Activated gamma-delta T cell (primary cell): ENCODE measurements around the gene SND1.

Experiments used
- DNase-seq: peaks from one replicate; lab custom pipeline; 2025; lab: John Stamatoyannopoulos, UW

SND1 gene

DNA sequence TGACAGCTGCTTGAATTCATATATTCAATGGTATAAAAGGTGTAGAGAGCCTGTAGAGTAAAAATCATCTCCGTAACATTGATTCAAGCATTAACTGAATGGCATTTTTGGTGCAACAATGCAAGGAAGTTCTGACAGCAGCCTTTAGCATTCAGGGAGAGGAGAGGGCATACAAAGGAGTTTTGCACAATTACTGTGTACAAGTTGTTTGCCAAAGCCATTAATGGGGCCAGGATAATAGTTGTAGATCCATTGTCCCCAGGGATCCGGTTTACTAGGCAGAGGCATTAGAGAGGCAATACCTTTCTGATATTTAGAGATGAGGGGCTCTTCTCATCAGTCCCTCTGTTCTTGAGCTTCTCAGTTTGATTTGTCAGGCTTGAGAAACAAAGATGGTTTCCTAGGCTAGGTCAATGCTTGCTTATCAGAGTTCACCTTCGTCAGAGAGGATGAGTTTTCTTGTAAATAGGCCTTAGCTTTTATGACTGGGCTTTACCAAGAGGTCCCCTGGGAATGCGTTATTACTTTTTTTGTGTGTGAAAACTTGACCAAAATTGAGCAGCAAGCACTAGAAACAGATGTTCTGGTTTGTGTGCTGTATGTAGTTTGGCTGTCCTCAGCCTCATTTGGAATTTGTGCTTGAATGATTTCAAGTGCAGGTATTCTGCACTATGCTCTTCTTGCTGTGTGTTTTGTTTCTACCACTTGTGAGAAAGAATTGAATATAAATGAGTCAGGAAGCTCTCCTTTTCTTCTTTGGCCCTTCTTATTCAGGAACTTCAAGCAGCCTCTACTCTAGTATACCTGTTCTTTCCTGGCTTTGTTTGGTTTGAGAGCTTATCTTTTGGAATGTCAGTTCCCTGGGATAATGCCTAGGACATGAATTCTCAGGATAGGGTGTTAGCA lies 32.0 kb downstream of the SND1 start:
- DNase-seq, result no peak

DNA sequence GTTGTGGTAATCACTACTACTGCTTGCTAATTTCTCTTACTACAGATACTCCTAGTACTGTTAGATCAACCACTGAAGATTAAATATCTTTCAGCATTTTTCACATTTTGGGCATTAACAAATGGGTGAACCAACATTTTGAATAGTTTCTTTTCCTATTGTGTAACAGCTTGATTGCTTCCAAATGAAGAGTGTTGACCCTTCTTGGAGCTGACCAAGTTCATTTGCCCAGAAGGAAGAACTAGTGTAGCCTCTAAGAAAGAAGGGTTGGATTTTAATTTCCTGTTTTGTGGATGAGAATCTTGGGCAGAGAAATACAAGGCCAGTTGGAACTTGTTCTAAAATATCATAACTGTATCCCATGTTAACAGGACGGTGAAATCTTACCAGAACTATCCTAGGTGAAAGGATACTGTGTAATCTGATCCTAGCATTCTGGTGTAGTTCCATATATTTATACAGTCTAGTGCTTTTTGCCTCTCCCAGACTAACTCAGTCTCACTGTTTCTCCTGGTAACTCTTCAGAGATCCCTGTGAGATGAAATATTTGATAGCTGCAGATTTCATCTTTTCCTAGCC lies 37.3 kb downstream of the SND1 start:
- no peak for DNase-seq

DNA sequence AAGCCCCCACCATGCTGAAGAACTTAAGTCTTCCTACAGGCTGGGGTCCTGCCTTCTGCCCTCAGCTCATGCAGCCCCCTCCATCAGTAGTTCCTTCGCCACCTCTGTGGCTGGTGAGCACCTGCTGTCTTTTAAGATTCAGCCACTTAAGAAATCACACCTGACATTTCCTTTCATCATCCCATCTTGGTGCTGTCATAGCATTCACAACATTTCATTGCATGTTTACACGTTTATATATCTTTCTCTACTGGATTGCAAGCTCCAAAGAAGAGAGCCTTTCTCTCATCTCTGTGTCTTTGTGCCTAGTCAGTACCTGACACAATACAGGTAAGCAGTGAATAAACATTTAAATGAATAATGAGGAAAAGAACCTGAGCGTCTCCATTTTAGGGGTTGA lies 38.3 kb downstream of the SND1 start:
- DNase-seq, result no peak

DNA sequence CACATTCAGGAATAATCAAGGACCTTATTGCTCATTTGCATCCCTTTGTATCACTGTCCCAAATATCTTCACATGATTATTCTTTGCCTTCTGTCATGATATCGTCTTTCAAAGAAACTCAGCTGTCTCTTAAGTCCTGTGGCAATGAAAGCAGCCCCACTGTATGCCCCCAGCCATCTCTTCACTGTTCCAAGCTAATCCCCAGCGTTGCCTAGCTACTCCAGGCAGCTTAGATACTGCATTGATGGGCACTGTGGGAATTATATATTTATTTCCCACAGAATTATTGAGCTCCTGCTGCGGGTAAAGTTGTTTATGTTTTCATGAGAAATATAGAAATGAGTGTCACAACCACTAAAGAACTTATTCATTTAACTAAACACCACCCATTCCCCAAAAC lies 38.8 kb downstream of the SND1 start:
- no peak for DNase-seq

DNA sequence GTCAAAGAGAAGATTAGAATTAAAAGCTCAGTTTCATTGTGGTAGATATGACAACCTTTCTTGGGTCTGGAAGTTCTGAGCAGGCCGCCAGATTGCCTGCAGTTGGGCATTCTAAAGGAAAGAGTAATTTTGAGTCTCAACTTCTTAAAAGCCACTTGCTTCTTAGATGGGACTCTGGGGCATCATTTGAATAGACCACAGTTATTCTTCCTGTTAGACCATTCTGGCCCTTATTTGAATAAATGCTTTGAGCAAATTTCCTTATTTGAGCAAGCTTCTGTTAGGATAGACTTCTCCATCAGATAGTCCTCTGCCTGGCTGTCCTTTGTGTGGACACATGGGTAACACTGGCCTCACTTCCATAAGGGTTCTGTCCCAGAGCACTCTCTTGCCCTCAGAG lies 40.2 kb downstream of the SND1 start:
- no peak for DNase-seq

DNA sequence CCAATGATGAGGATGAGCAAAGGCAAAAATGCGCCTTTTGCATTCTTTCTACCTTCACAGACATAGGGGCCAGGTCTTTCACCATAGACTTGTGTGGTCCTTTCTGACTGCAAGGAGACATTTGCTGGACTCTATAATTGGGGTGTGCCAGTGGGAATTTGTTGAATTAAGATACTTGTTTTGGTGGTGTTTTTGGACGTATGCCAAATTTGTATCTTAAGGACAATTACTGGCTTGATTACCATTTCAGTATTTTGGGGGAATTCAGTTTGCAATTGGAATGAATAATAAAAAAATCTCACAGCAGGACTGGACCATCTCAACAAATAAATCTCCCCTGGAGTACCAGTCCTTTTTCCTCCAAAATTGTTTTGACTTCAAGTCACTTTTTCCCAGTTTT lies 47.9 kb downstream of the SND1 start:
- DNase-seq, result no peak

DNA sequence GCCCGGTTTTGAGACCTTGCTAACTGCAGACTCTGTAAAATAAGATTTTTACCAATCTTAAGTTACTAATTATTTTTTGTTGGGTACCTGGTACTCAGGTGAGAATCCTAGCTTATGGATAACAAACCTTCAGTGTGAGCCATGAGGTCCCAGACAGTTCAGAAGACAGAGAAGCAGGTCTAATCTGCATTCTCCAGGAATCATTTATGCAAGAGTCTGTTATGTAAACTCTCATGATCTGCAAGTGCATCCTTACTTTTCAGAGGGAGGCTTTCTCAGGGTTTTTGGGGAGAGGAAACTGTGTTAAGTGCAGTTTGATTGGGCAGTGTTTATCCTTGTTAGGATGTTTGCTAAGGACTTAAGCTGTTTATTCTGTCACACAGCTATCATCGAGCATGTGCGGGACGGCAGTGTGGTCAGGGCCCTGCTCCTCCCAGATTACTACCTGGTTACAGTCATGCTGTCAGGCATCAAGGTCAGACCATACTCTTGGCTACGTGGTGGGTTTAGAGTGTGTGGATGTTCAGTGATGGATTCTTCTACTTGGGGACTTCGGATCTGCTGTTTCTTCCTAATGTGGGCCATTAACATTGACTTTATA lies 50.2 kb downstream of the SND1 start:
- no peak for DNase-seq

DNA sequence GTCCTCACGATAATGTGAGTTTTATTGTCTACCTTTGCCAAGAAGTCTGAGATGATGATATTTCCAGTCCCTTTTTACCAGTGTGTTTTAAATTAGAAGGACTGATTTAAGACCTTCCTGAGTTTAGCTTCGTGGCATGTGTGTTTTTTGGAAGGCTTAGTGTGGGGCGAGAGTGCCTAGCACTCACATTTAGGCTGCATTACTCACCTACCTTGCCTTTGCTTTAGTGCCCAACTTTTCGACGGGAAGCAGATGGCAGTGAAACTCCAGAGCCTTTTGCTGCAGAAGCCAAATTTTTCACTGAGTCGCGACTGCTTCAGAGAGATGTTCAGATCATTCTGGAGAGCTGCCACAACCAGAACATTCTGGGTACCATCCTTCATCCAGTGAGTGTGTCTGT lies 50.9 kb downstream of the SND1 start:
- no peak for DNase-seq

DNA sequence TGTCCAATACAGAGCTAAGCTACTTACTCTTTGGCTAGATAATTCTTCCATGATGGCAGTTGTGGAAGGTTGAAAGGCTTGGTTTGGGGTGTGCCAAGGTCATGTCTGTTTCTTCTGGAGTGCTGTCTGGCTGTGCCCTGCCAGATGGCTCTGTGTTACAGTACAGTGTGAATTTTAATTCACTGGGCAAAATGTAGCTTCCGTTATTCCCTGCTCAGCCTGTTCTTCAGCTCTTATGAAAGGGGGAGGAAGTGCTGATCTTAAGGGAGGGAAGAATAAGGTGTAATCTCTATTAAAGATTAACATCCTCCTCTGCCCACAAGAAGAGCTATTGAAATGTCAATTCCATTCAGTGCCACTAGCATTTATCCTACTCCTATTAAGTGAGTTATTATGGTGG lies 52.2 kb downstream of the SND1 start:
- DNase-seq, result no peak

DNA sequence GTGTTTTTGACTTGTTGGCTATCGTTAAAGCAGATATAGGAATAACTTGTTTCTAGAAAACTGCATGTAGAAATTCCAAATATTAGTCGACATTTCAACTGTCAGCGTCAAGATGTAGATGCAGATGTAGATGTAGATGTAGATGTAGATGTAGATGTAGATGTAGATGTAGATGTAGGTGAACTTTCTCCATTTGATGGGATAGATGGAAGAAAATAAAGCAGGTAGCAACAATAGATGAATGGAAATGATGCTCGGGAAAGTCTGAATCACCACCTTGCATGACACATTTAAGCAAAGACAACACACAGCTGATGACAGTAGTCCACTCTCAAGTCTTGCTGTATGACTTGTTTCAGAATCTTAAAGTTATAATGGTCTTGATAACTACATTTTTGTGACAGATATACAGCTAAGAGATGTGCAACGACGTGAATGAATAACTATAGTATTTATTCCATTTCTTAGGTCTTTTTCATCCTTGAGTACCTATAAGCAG lies 53.5 kb downstream of the SND1 start:
- DNase-seq, result no peak

DNA sequence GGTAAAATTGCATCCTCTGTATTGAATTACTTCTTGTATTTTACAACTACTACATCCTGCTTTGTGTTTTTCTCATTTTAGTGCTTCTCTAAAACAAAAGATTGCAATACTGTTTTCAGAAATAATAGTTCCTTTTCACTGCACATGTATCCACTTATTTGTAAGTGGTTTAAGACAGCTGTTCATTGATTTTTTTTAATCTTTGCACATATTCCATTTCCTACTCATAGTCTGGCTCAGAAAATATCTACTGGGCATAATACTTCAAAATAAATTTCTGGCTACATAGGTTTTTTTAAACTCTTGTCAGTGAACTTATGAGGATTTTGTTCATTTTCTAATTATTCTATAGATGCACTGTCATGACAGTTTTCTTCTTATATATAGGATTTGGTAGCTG lies 54.8 kb downstream of the SND1 start:
- DNase-seq, result no peak

DNA sequence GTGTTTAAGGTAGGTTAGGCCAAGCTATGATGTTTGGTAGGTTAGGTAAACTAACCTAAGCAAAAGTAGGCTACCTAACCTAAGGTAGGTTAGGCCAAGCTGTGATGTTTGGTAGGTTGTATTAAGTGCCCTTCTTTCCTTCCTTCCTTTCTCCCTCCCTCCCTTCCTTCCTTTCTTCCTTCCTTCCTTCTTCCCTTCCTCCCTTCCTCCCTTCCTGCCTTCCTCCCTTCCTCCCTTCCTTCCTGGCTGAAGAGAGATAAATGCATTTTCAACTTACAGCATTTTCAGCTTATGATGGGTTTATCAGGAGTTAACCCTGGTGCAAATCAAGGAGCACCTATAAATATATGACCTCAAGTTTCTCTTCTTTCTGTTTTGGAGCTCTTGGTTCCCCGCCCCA lies 56.2 kb downstream of the SND1 start:
- no peak for DNase-seq

DNA sequence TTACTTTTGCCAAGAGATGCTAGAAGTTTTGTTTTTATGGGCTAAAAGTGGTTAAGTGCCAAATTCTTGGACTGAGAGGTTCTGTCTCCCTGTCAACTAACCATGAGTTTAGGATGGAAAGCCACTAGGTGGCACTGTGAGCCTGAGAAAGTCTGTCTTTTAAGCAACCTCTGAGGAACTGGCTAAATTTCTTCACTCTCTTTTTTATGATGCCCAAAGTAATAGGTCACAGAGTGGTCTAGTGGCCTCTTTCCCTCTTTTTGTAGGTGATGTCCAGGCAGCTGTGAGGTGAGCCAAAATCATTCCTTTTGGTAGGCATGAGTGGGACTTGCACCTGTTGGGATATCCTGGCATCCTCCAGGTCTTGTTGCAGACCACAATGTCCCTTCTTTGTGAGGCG lies 56.8 kb downstream of the SND1 start:
- DNase-seq, result no peak

DNA sequence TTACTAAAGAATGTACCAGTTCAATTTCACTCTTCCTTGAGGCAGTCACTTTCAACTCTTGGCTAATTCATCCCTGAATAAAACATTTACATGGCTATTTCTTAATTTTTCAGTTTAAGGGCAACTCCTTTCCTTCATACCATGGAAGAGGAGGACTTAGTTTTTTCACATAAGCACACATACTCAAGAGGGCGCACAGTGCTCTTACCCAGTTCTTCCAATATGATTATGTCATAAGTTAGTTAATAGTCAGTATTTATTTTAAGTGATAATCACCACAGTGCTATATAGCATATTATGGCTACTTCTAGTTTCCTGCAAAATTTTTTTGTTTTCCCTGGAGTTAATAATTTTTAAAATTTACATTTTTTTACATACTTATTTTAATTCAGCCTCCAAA lies 58.6 kb downstream of the SND1 start:
- DNase-seq, result no peak

DNA sequence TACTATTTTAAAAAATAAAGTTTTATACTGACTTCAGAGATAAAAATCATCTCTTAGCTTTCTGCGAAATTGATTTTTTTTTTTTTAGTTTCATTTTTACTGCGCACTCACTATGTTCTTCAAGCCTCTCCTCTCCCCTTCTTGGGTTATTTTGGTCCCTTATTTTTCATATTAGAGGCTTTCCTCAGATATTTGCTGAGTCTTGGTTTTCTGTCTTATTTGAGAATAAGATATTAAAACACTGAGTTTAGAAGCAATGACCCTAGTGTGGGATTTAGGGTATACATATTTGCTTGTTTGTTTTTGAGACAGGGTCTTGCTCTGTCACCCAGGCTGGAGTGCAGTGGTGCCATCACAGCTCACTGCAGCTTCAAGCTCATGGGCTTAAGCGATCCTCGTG lies 59.9 kb downstream of the SND1 start:
- DNase-seq, result no peak

DNA sequence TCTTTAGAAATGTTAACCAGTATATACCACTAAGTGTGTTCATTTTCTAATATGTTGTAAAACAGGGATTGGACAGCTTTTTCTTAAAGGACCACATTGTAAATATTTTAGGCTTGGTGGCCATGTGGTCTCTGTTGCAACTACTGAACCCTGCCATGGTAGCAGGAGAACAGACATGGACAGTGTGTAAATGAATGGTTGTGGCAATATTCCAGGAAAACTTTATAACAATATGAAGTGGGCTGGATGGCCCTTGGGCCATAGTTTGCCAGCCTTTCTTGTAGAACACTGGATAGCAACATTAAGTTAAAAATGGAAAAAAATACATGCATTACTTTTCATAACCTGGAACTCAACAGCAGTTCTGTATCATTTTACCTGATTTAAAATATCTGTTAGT lies 61.0 kb downstream of the SND1 start:
- no peak for DNase-seq

DNA sequence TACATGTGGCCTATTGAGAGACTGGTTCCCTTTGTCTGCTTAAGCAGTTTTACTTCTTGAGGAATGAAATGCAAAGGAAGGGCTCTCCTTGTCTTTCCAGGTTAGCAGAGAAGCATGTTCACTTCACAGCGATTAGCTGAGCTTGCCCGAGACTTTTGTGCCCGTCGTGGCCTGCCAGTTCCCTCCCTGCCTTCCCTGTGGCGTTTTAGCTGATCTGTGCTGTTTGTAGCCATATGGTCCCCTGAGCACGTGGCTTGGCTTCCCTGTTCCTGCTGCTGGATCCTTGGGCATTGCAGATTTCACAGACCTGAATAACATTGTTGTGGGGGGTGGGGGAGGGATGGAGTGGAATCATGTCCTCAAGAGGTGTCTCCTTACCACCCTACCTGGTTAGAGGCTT lies 61.8 kb downstream of the SND1 start:
- no peak for DNase-seq

DNA sequence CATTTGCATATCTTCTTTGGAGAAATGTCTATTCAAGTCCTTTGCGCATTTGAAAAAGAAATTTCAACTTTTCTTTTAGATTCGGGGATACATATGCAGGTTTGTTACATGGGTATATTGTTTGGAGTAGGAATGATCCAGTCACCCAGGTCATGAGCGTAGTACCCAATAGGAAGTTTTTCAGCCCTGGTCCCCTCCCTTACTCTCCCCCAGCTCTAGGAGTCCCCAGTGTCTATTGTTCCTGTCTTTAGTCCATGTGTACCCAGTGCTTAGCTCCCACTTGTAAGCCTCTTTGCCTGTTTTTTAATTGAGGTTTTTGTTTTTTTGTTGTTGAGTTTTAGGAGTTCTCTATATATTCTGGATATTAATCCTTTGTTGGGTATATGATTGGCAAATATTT lies 63.3 kb downstream of the SND1 start:
- no peak for DNase-seq

DNA sequence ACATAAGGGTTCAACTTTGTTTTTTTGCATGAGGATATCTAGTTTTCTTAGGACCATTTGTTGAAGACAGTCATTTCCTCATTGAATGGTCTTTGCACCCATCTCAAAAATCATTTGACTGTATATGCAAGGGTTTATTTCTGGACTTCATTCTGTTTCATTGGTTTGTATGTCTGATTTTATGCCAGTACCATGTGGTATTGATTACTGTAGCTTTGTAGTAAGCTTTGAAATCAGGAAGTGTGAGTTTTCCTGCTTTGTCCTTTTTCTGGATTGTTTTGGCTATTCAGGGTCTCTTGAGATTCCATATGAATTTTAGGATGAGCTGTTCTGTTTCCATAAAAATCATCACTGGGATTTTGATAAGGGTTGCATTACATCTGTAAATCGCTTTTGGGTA lies 63.9 kb downstream of the SND1 start:
- no peak for DNase-seq

DNA sequence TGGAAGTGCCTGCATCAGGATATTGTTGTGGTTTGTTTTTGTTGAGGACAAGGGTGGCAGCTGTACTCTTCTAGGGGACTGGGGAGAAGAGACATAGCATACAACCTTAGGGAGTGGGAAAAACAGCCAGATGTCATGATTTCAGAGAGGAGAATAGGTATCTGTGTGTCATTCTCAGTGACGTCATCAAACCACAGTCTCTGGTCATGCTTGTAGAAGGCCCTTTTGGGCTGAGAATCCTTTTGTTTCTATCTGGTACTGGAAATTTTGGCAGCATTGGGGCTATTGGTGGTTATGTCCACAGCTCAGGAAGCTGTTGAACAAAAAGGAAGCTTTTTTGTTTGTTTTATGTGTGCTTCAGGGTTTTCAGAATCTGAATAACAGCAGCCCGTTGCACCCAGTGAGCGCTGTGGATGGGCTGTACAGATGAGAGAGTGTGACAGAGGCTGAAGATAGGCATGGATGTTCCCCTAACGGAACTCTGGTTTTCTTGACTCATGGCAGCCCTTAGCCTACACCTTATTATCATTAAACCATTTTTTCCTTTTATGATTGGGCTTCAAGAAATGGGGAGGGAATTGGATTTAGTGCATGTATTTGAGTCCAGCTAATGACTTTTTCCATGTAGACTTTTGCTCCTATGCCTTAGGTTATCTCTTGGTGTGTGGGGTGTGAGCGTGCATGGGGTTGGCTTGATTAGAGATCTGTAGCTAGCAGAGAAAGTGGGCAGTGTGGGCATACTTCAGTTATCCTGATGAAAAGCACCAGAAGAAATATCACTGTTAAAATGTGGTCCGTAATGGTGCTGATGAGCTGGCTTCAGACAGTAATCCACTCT lies 65.7 kb downstream of the SND1 start:
- no peak for DNase-seq

DNA sequence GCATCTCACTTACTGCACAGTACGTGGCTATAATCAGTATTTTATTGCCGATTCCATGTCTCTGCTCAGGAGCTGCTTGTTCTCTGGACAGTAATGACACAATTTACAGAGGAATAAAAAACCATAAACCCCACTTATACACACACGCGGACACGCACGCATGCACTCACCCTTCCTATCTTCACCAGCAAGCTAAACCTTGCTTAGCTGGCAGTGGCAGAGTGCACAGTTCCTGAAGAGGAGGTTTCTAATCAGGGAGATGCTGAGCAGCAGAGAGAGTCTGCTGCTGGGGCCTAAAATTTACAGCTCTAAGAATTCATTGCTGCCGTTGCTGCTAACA lies 66.3 kb downstream of the SND1 start:
- no peak for DNase-seq

DNA sequence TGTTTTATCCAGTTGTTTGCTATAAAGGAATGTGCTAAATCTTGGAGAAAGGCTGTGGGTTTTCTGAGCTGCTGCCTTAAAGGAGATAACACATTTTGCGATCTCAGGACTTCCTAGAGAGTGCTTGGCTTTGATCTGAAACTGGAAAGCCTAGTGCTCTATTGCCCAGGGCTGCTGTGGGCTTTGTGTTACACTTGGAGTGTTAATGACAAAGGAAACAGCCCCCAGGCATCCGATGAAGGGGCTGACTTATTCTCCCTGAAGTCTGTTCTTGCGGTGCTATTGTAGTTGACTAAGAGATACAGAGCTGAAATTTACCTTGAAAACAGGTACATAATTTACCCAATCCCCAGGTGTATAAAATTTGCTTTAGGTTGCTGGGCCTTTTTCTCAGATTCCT lies 74.5 kb downstream of the SND1 start:
- DNase-seq, result no peak
